ENCODE results near the gene FBXO5.
A peak's percentile ranks its signal among the peaks of the same experiment; 100 is the strongest.

FBXO5 gene

GRCh38 chr6:152993847-152994246 is 11.0 kb upstream of the FBXO5 start:
- TF ChIP-seq TEAD4 (IDR thresholded peaks at IDR 0.05) (no peak), NFIC (IDR thresholded peaks at IDR 0.05) (no peak), TAF1 (IDR thresholded peaks at IDR 0.05; ENCODE audit: low read depth) (no peak)

GRCh38 chr6:152993431-152993830 is 10.6 kb upstream of the FBXO5 start:
- TF ChIP-seq TEAD4 (IDR thresholded peaks at IDR 0.05), result no peak
- TF ChIP-seq TAF1 (IDR thresholded peaks at IDR 0.05; ENCODE audit: low read depth), result no peak
- no peak for TF ChIP-seq YY1 (IDR thresholded peaks at IDR 0.05; ENCODE audit: low read depth)
- no peak for TF ChIP-seq REST (IDR thresholded peaks at IDR 0.05; ENCODE audit: low read depth)

GRCh38 chr6:152986978-152987377 is 4.1 kb upstream of the FBXO5 start:
- TF ChIP-seq USF1 (IDR thresholded peaks at IDR 0.05) (no peak), CREB1 (IDR thresholded peaks at IDR 0.05; ENCODE audit: low read depth) (no peak), REST (IDR thresholded peaks at IDR 0.05; ENCODE audit: low read depth) (no peak), FOXM1 (IDR thresholded peaks at IDR 0.05; ENCODE audit: borderline replicate concordance, low read depth) (no peak), EGR1 (IDR thresholded peaks at IDR 0.05) (no peak), TCF12 (IDR thresholded peaks at IDR 0.05; ENCODE audit: low read depth) (no peak), TAF1 (IDR thresholded peaks at IDR 0.05; ENCODE audit: low read depth) (no peak), CEBPB (IDR thresholded peaks at IDR 0.05) (no peak), RAD21 (IDR thresholded peaks at IDR 0.05; ENCODE audit: low read depth) (no peak), NFIC (IDR thresholded peaks at IDR 0.05) (no peak), ZBTB7A (IDR thresholded peaks at IDR 0.05; ENCODE audit: low read depth) (no peak), MAX (IDR thresholded peaks at IDR 0.05) (no peak), EP300 (IDR thresholded peaks at IDR 0.05; ENCODE audit: borderline replicate concordance) (no peak), YY1 (IDR thresholded peaks at IDR 0.05; ENCODE audit: low read depth) (no peak), TEAD4 (IDR thresholded peaks at IDR 0.05) (no peak)

GRCh38 chr6:152984513-152984872 is 1.7 kb upstream of the FBXO5 start:
- TF ChIP-seq REST (IDR thresholded peaks at IDR 0.05; ENCODE audit: low read depth), result no peak
- TF ChIP-seq CEBPB (IDR thresholded peaks at IDR 0.05), result no peak
- no peak for TF ChIP-seq CREB1 (IDR thresholded peaks at IDR 0.05; ENCODE audit: low read depth)
- no peak for TF ChIP-seq ZBTB7A (IDR thresholded peaks at IDR 0.05; ENCODE audit: low read depth)
- TF ChIP-seq EP300 (IDR thresholded peaks at IDR 0.05; ENCODE audit: borderline replicate concordance), result no peak
- TF ChIP-seq NFIC (IDR thresholded peaks at IDR 0.05), result no peak
- TF ChIP-seq FOXM1 (IDR thresholded peaks at IDR 0.05; ENCODE audit: borderline replicate concordance, low read depth), result no peak

- TF ChIP-seq CEBPB (IDR thresholded peaks at IDR 0.05), result no peak
- TF ChIP-seq FOXM1 (IDR thresholded peaks at IDR 0.05; ENCODE audit: borderline replicate concordance, low read depth), result 0 out of 2 replicates have a peak, but pooled peaks have one; percentile 11
- peak; percentile 41; the same call in 1 of the 2 replicates for TF ChIP-seq ZBTB7A (IDR thresholded peaks at IDR 0.05; ENCODE audit: low read depth)
- TF ChIP-seq CREB1 (IDR thresholded peaks at IDR 0.05; ENCODE audit: low read depth), result no peak
- no peak for TF ChIP-seq TEAD4 (IDR thresholded peaks at IDR 0.05)
- TF ChIP-seq RAD21 (IDR thresholded peaks at IDR 0.05; ENCODE audit: low read depth), result no peak
- TF ChIP-seq TAF1 (IDR thresholded peaks at IDR 0.05; ENCODE audit: low read depth), result peak; percentile 79
- TF ChIP-seq REST (IDR thresholded peaks at IDR 0.05; ENCODE audit: low read depth), result no peak
- no peak for TF ChIP-seq USF1 (IDR thresholded peaks at IDR 0.05)
- peak; percentile 47; the same call in 1 of the 2 replicates for TF ChIP-seq TCF12 (IDR thresholded peaks at IDR 0.05; ENCODE audit: low read depth)
- no peak for TF ChIP-seq NFIC (IDR thresholded peaks at IDR 0.05)
- no peak for TF ChIP-seq EP300 (IDR thresholded peaks at IDR 0.05; ENCODE audit: borderline replicate concordance)
Observed at GRCh38 chr6:152983637-152984512, 1.0 kb upstream of the FBXO5 start.

Measured in Ishikawa (cell line).